DND-41 (cell line): ENCODE results near the gene NNMT.

Experiments used
- ATAC-seq: fragments of 200-7000 bp; cut with Tn5 transposase; 3 replicates; pipeline ENCODE4 v1.9.1; 2021; ENCODE audit warnings: low read depth; ENCODE audit not compliant: insufficient read depth
- DNase-seq: peaks from one replicate; pipeline ENCODE4 v3.0.0-alpha.2; 2020
- H2AFZ ChIP-seq: 2 replicates; pipeline ENCODE4 v1.6.0; 2012; ENCODE audit warnings: low read depth, low read length
- H3K27ac ChIP-seq: 2 replicates; pipeline ENCODE4 v1.5.1; 2012; ENCODE audit warnings: low read length, inconsistent platforms
- H3K27me3 ChIP-seq: fragments of 200-600 bp; sonication (generic); 2 replicates; pipeline ENCODE4 v1.6.0; 2012; ENCODE audit warnings: low read length, mild to moderate bottlenecking, inconsistent platforms; ENCODE audit not compliant: insufficient read depth, poor library complexity
- H3K36me3 ChIP-seq: 2 replicates; pipeline ENCODE4 v1.5.1; 2012; ENCODE audit warnings: low read length, inconsistent platforms; ENCODE audit not compliant: insufficient read depth
- H3K4me1 ChIP-seq: 2 replicates; pipeline ENCODE4 v1.5.1; 2012; ENCODE audit warnings: mild to moderate bottlenecking, low read length; ENCODE audit not compliant: insufficient read depth
- H3K4me2 ChIP-seq: 2 replicates; pipeline ENCODE4 v1.6.0; 2012; ENCODE audit warnings: mild to moderate bottlenecking, moderate library complexity, low read length, inconsistent platforms; ENCODE audit not compliant: insufficient read depth
- H3K4me3 ChIP-seq, 2 experiments: fragments of 200-600 bp in 1 of 2; shearing (Covaris generic) in 1 of 2; 2 replicates each; pipeline ENCODE4 v1.5.1; 2012 to 2016; ENCODE audit warnings: inconsistent platforms in 2 of 2, low read length in 2 of 2, mild to moderate bottlenecking in 2 of 2, low read depth in 1 of 2, moderate library complexity in 1 of 2
- H3K79me2 ChIP-seq: 2 replicates; pipeline ENCODE4 v1.6.0; 2012; ENCODE audit warnings: low read length, inconsistent platforms; ENCODE audit not compliant: insufficient read depth
- H3K9ac ChIP-seq: 2 replicates; pipeline ENCODE4 v1.6.0; 2012; ENCODE audit warnings: low read depth, mild to moderate bottlenecking, inconsistent platforms, low read length, moderate library complexity
- H3K9me3 ChIP-seq: 2 replicates; pipeline ENCODE4 v1.5.1; 2012; ENCODE audit warnings: low read length, moderate library complexity, mild to moderate bottlenecking, inconsistent platforms; ENCODE audit not compliant: insufficient read depth, severe bottlenecking
- H4K20me1 ChIP-seq: 2 replicates; pipeline ENCODE4 v1.6.0; 2012; ENCODE audit warnings: low read length; ENCODE audit not compliant: insufficient read depth
- CTCF ChIP-seq: IDR thresholded peaks from 2 replicates; pipeline ENCODE4 v1.5.1; 2012; ENCODE audit warnings: borderline replicate concordance, low read length, moderate library complexity, mild to moderate bottlenecking; ENCODE audit not compliant: poor library complexity, severe bottlenecking; ENCODE audit errors: extremely low read depth
- EZH2 ChIP-seq: IDR thresholded peaks from 3 replicates; pipeline ENCODE4 v1.6.1; 2012; ENCODE audit warnings: borderline replicate concordance, low read depth, mild to moderate bottlenecking, moderate library complexity, low read length, inconsistent platforms; ENCODE audit not compliant: severe bottlenecking

Gene NNMT

GRCh38 chr11:114261791-114262190 is 34.4 kb upstream of the NNMT start:
- Histone ChIP-seq H3K9me3 (no peaks in the 10 kb centered on the region), H3K4me1 (no peaks in the 10 kb centered on the region), H3K27me3 (peaks cover 5% of the 10 kb centered on the region), H4K20me1 (peaks cover 12% of the 10 kb centered on the region; the same call in 1 of the 2 replicates), H2AFZ (no peak overlapping the region), H3K9ac (no peak overlapping the region), H3K4me3 (no peak overlapping the region), H3K79me2 (no peaks in the 10 kb centered on the region), H3K27ac (no peak overlapping the region), H3K4me2 (no peak overlapping the region), H3K36me3 (no peaks in the 10 kb centered on the region)
- no peak for TF ChIP-seq EZH2
- TF ChIP-seq CTCF = no peak
- ATAC-seq (no peak), DNase-seq (no peak)

- Histone ChIP-seq H3K9ac (no peak overlapping the region), H3K36me3 (no peaks in the 10 kb centered on the region), H2AFZ (no peak overlapping the region), H3K27me3 (peaks cover 5% of the 10 kb centered on the region), H3K4me2 (no peak overlapping the region), H3K9me3 (no peaks in the 10 kb centered on the region), H3K4me1 (no peaks in the 10 kb centered on the region), H3K27ac (no peak overlapping the region), H3K79me2 (no peaks in the 10 kb centered on the region), H4K20me1 (peaks cover 12% of the 10 kb centered on the region; the same call in 1 of the 2 replicates), H3K4me3 (no peak overlapping the region)
- peak; percentile 9 for DNase-seq
- TF ChIP-seq CTCF (peak; percentile 69), EZH2 (no peak)
- no peak; the same call in 2 of the 3 replicates for ATAC-seq
These were observed 33.3 kb upstream of the NNMT start for GRCh38 chr11:114262681-114263512.

- Histone ChIP-seq H3K36me3 (no peaks in the 10 kb centered on the region), H3K9ac (no peak overlapping the region), H4K20me1 (peaks cover 12% of the 10 kb centered on the region; the same call in 1 of the 2 replicates), H3K79me2 (no peaks in the 10 kb centered on the region), H3K27ac (no peak overlapping the region), H3K4me2 (no peak overlapping the region), H3K27me3 (peaks cover 5% of the 10 kb centered on the region), H2AFZ (no peak overlapping the region), H3K4me3 (no peak overlapping the region), H3K9me3 (no peaks in the 10 kb centered on the region), H3K4me1 (no peaks in the 10 kb centered on the region)
- ATAC-seq (no peak), DNase-seq (no peak)
- TF ChIP-seq EZH2 (no peak), CTCF (no peak)
These were observed 32.6 kb upstream of the NNMT start for GRCh38 chr11:114263513-114264170.
